CD14-positive monocyte (primary cell): ENCODE data around the gene C5orf47. TPM values are rescaled to one million over a fixed set of nuclear protein-coding genes. Genes with fewer than 3 reads are reported as not detected.
A peak's percentile ranks its signal among the peaks of the same experiment; 100 is the strongest.

ENCODE experiments used
- DNase-seq, 3 donors: peaks; one replicate each; pipeline ENCODE4 v3.0.0-alpha.2; 2011 to 2022
- H2AFZ ChIP-seq: 2 replicates; pipeline ENCODE4 v1.6.0; 2012; ENCODE audit warnings: mild to moderate bottlenecking, low read depth, low read length, inconsistent platforms; ENCODE audit not compliant: insufficient read depth, poor library complexity, severe bottlenecking
- H3K27ac ChIP-seq, 2 donors: 1 replicate in 1 of 2; 2 replicates in 1 of 2; pipeline ENCODE4 v1.5.1; 2012 to 2013; ENCODE audit warnings: low read length in 2 of 2, control low read depth in 1 of 2, inconsistent platforms in 1 of 2, low read depth in 1 of 2, mild to moderate bottlenecking in 1 of 2
- H3K27me3 ChIP-seq, 2 donors: one replicate each; pipeline versions ENCODE4 v1.6.0 to v1.6.1; 2011 to 2013; ENCODE audit warnings: low read length in 2 of 2; ENCODE audit not compliant: control insufficient read depth in 2 of 2, insufficient read depth in 2 of 2
- H3K36me3 ChIP-seq, 2 donors: replicated peaks in 1 of 2; 1 replicate in 1 of 2; 2 replicates in 1 of 2; pipeline versions ENCODE4 v1.5.1 to v1.6.1; 2012 to 2013; ENCODE audit warnings: low read length in 2 of 2, control low read depth in 1 of 2, inconsistent platforms in 1 of 2, mild to moderate bottlenecking in 1 of 2; ENCODE audit not compliant: insufficient read depth in 2 of 2, control insufficient read depth in 1 of 2
- H3K4me1 ChIP-seq, 2 donors: 1 replicate in 1 of 2; 2 replicates in 1 of 2; pipeline versions ENCODE4 v1.5.1 to v1.6.1; 2012 to 2013; ENCODE audit warnings: low read length in 2 of 2, control low read depth in 1 of 2, inconsistent platforms in 1 of 2, mild to moderate bottlenecking in 1 of 2, moderate library complexity in 1 of 2; ENCODE audit not compliant: insufficient read depth in 2 of 2, control insufficient read depth in 1 of 2
- H3K4me2 ChIP-seq: replicated peaks from 2 replicates; pipeline ENCODE3; 2012; ENCODE audit warnings: low read length, moderate library complexity, mild to moderate bottlenecking; ENCODE audit not compliant: poor library complexity, severe bottlenecking; ENCODE audit errors: extremely low read depth
- H3K4me3 ChIP-seq, 3 experiments: fragments of 200-600 bp in 1 of 3; sonication (generic) in 1 of 3; replicated peaks in 1 of 3; 1 replicate in 2 of 3; 2 replicates in 1 of 3; pipeline ENCODE4 v1.5.1; 2011 to 2013; ENCODE audit warnings: low read length in 3 of 3, mild to moderate bottlenecking in 3 of 3, control low read depth in 2 of 3, low read depth in 2 of 3, inconsistent platforms in 1 of 3, moderate library complexity in 1 of 3
- H3K79me2 ChIP-seq: 2 replicates; pipeline ENCODE4 v1.6.0; 2012; ENCODE audit warnings: mild to moderate bottlenecking, control low read depth, inconsistent platforms, low read length, moderate library complexity; ENCODE audit not compliant: insufficient read depth
- H3K9ac ChIP-seq: 2 replicates; pipeline ENCODE4 v1.6.0; 2017; ENCODE audit warnings: low read length, mild to moderate bottlenecking; ENCODE audit not compliant: insufficient read depth, poor library complexity, severe bottlenecking
- H3K9me3 ChIP-seq, 2 donors: replicated peaks in 1 of 2; 1 replicate in 1 of 2; 2 replicates in 1 of 2; pipeline versions ENCODE4 v1.5.1 to v1.6.1; 2012 to 2013; ENCODE audit warnings: low read length in 2 of 2, control low read depth in 1 of 2; ENCODE audit not compliant: control insufficient read depth in 1 of 2, insufficient read depth in 1 of 2
- H4K20me1 ChIP-seq: 2 replicates; pipeline ENCODE4 v1.6.0; 2012; ENCODE audit warnings: mild to moderate bottlenecking, low read length, control low read depth, moderate library complexity; ENCODE audit not compliant: insufficient read depth
- H3K27ac Mint-ChIP-seq, 7 donors: one replicate each; pipeline ENCODE4 v1.8.0; 2020; ENCODE audit warnings: mild to moderate bottlenecking in 7 of 7, mixed read lengths in 7 of 7, moderate library complexity in 6 of 7, inconsistent platforms in 2 of 7
- H3K27me3 Mint-ChIP-seq, 3 donors: one replicate each; pipeline ENCODE4 v1.8.0; 2021 to 2022; ENCODE audit warnings: low read depth in 3 of 3, mild to moderate bottlenecking in 3 of 3, mixed read lengths in 3 of 3, moderate library complexity in 3 of 3, inconsistent platforms in 1 of 3
- H3K36me3 Mint-ChIP-seq, 2 donors: one replicate each; pipeline ENCODE4 v1.8.0; 2020; ENCODE audit warnings: mixed read lengths in 2 of 2, inconsistent platforms in 1 of 2, mild to moderate bottlenecking in 1 of 2
- H3K4me1 Mint-ChIP-seq: one replicate; pipeline ENCODE4 v1.8.0; 2020; ENCODE audit warnings: mild to moderate bottlenecking, mixed read lengths
- H3K4me3 Mint-ChIP-seq, 2 donors: one replicate each; pipeline ENCODE4 v1.8.0; 2020; ENCODE audit warnings: mild to moderate bottlenecking in 2 of 2, mixed read lengths in 2 of 2, moderate library complexity in 1 of 2
- H3K9me3 Mint-ChIP-seq, 7 donors: one replicate each; pipeline ENCODE4 v1.8.0; 2020 to 2022; ENCODE audit warnings: mixed read lengths in 7 of 7, mild to moderate bottlenecking in 6 of 7, moderate library complexity in 6 of 7, inconsistent platforms in 2 of 7
- WGBS: methylation state at CpG from one replicate; pipeline ENCODE4 v1.1.5; 2013; ENCODE audit warnings: missing lambda C conversion rate; ENCODE audit not compliant: insufficient coverage; 5-methylcytosine and 5-hydroxymethylcytosine counted together
- intact Hi-C, 2 donors: fragments of 100-400 bp; cut with micrococcal nuclease; formaldehyde crosslinking; loops; one replicate each; pipeline versions ENCODE4 v1.15.0 to v1.15.1; 2023
- polyA plus RNA-seq, 3 donors: library from polyadenylated mRNA; depleted of rRNA in 1 of 3; unstranded in 2 of 3; stranded (reverse) in 1 of 3; fragments of 300-500 nt in 2 of 3; fragments of >200 nt in 1 of 3; fragmentation: Illumina TruSeq in 2 of 3; gene quantifications; 1 replicate in 2 of 3; 2 replicates in 1 of 3; pipeline ENCODE4 v1.2.3, GENCODE V29; 2012 to 2021
- TF ChIP-seq, protein P1 (sequence below): fragments of 200-600 bp; IDR thresholded peaks from one replicate; pipeline ENCODE4 v1.8.0; 2022; ENCODE audit warnings: antibody characterized with exemption, mild to moderate bottlenecking

The C5orf47 gene
- polyA plus RNA-seq, 3 donors = not detected

DNA sequence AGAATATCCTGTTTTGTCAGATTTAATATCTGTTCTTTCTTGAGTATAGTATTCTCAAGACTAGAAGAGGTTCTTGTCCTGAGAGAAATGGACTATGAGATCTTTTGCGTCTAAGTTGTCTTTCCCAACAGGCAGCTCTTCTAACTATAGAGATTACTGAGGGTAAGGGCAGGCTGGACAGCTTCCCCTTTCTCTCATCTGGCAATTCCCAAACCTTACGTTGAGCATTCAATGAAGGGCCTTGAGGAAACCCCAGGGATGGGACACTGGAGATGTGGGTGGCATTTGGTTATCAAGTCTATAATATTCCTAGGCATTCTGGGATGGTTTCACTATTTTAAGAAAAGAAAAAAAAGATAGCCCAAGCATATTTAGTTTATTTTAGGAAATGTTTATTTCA is 28.0 kb upstream of the C5orf47 start:
- H3K79me2 ChIP-seq = no peaks in the 10 kb centered on the region
- no peaks in the 10 kb centered on the region for H3K4me1 ChIP-seq
- Mint-ChIP-seq H3K4me1 (peaks cover 9% of the 10 kb centered on the region), H3K27me3 (no peaks in the 10 kb centered on the region), H3K9me3 (no peaks in the 10 kb centered on the region), H3K36me3 (peaks cover 26 to 39% of the 10 kb centered on the region in 2 donors), H3K4me3 (no peak overlapping the region), H3K27ac (peak overlapping the region in 1 of 7 donors; percentile 46)
- no CpG with 5 or more reads among the region's 2 CpGs for WGBS
- no peaks in the 10 kb centered on the region for H3K9me3 ChIP-seq
- no peak for DNase-seq
- no peaks in the 10 kb centered on the region for H3K27me3 ChIP-seq
- no peak overlapping the region for H3K4me2 ChIP-seq
- no peak overlapping the region for H2AFZ ChIP-seq
- peaks cover 31 to 42% of the 10 kb centered on the region in 2 donors for H3K36me3 ChIP-seq
- H3K9ac ChIP-seq = no peak overlapping the region
- H3K27ac ChIP-seq = no peak overlapping the region
- intact Hi-C loops = no loop called here
- no peak overlapping the region for H3K4me3 ChIP-seq
- TF ChIP-seq, protein P1, sequence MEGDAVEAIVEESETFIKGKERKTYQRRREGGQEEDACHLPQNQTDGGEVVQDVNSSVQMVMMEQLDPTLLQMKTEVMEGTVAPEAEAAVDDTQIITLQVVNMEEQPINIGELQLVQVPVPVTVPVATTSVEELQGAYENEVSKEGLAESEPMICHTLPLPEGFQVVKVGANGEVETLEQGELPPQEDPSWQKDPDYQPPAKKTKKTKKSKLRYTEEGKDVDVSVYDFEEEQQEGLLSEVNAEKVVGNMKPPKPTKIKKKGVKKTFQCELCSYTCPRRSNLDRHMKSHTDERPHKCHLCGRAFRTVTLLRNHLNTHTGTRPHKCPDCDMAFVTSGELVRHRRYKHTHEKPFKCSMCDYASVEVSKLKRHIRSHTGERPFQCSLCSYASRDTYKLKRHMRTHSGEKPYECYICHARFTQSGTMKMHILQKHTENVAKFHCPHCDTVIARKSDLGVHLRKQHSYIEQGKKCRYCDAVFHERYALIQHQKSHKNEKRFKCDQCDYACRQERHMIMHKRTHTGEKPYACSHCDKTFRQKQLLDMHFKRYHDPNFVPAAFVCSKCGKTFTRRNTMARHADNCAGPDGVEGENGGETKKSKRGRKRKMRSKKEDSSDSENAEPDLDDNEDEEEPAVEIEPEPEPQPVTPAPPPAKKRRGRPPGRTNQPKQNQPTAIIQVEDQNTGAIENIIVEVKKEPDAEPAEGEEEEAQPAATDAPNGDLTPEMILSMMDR = no peak
- peaks cover 16% of the 10 kb centered on the region for H4K20me1 ChIP-seq

DNA sequence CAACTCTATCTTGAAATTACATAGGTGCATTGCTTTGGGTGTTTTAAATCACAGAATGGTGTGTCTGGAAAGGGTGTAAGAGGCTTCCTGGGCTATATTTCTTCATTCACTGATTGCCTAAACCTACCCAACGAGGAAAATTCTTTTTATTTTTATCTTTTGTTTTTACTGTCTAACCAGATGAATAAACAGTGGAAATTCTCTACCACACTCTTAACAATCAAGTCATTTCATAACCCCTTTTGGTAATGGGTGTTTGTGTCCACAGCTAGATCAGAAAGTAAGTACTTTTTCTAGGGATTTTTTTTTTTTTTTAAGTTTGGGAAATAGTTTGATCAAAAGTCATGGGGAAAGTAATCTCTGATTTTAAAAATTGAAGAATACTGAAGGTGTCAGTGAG is 27.6 kb upstream of the C5orf47 start:
- Histone ChIP-seq H3K79me2 (no peaks in the 10 kb centered on the region), H2AFZ (no peak overlapping the region), H4K20me1 (peaks cover 14% of the 10 kb centered on the region), H3K27me3 (no peaks in the 10 kb centered on the region), H3K36me3 (peaks cover 27 to 38% of the 10 kb centered on the region in 2 donors), H3K4me2 (no peak overlapping the region), H3K4me3 (no peak overlapping the region), H3K27ac (no peak overlapping the region), H3K4me1 (no peaks in the 10 kb centered on the region), H3K9ac (no peak overlapping the region), H3K9me3 (no peaks in the 10 kb centered on the region)
- no peak for DNase-seq
- WGBS = no CpG with 5 or more reads among the region's 1 CpG
- Mint-ChIP-seq H3K4me1 (peaks cover 9% of the 10 kb centered on the region), H3K36me3 (peaks cover 22 to 35% of the 10 kb centered on the region in 2 donors), H3K4me3 (no peak overlapping the region), H3K27ac (no peak overlapping the region), H3K27me3 (no peaks in the 10 kb centered on the region), H3K9me3 (no peaks in the 10 kb centered on the region)
- TF ChIP-seq, protein P1 = no peak
- intact Hi-C loops = no loop called here
